GM18502 (cell line): ENCODE results near the gene MAGEB17.
"Not testable (repeated sequence)": the region's sequence is repeated elsewhere in the genome, so short reads cannot be mapped to it uniquely, and the experiment has no call there.

Experiments
- ATAC-seq: cut with Tn5 transposase; IDR thresholded peaks from one replicate; pipeline ENCODE4 v1.9.1; 2021; ENCODE audit warnings: mild to moderate bottlenecking; ENCODE audit not compliant: unreplicated experiment, poor library complexity

MAGEB17 gene, protein sequence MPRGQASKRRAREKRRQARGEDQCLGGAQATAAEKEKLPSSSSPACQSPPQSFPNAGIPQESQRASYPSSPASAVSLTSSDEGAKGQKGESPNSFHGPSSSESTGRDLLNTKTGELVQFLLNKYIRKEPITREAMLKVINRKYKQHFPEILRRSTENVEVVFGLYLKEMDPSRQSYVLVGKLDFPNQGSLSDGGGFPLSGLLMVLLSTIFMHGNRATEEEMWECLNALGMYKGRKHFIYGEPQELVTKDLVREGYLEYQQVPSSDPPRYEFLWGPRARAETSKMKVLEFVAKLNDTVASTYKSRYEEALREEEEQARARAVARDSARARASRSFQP

GRCh38 chrX:16167181-16167580 lies at the start of gene MAGEB17:
Gene MAGEB17 (plus strand): TSS chrX:16167481. CDS start chrX:16170383, 2,902 bp downstream.
- no peak for ATAC-seq

GRCh38 chrX:16119353-16120220 lies 47.7 kb upstream of the MAGEB17 start:
- ATAC-seq: peak; percentile 87

- no peak for ATAC-seq
These were observed 46.9 kb upstream of the MAGEB17 start for GRCh38 chrX:16120431-16120830.

GRCh38 chrX:16123222-16123786 lies 44.0 kb upstream of the MAGEB17 start, which contains the start of gene GRPR:
Gene GRPR (plus strand): TSS chrX:16123565. CDS start chrX:16123954, 389 bp downstream.
- ATAC-seq: peak; percentile 64

GRCh38 chrX:16124201-16124600 lies 43.1 kb upstream of the MAGEB17 start:
- no peak for ATAC-seq

GRCh38 chrX:16125520-16126149 lies 41.6 kb upstream of the MAGEB17 start:
- ATAC-seq: no peak

GRCh38 chrX:16130707-16131106 lies 36.6 kb upstream of the MAGEB17 start:
- ATAC-seq: no peak

DNA sequence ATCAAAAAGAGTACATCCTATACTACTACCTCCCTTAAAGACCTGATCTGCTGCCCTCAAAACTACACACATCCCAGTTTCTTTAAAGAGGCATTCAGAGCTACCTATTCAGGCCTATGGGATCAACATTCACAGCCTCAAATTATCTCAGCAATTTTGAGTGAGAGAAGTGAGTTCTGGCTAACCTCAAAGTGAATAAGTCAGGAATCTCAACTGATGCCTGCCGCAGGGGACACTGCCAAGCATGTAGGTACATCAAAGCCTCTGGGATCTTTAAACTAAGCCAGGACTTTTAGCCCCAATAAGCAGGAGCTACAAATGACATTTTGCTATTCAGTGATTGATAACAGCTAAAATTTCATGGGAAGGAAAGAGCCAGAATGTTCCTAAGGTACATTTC lies 32.3 kb upstream of the MAGEB17 start:
- ATAC-seq: no peak

- no peak for ATAC-seq
These were observed 31.2 kb upstream of the MAGEB17 start for GRCh38 chrX:16136080-16136479.

GRCh38 chrX:16137416-16138107 lies 29.7 kb upstream of the MAGEB17 start:
- peak; percentile 79 for ATAC-seq

DNA sequence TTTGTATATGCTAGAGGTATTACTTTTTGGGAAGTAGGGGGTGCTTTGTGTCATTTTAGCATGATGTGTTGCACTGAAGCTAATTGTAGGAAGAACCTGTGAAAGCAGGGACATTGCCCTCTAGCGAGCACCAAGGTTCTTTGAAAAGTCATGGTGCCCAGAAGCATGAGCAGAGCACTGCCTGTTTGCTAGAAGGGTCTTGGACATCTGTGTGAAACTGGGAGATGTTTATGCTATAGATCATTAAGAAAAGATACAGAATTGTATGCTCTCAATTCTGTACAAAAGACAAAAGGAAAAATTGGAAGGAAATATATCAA lies 29.2 kb upstream of the MAGEB17 start:
- peak; percentile 51 for ATAC-seq

DNA sequence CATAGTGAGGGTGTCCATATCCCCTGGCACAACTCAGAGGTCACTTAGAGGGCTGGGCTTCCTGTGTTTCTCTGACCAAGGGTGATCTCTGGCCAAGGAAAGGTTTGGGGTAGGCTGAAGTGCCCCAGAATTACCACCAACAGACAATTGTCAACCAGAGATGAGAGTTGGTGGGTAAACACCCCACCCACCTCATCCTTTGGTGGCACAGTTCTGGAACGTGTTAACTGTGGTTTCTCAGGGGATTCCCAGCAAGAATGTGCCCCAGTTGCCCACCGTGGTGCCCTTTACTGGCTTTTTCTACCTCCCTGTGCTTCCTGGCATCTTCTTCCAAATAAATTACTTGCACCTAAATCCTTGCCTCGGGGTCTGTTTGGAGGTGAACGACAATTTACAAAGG lies 26.8 kb upstream of the MAGEB17 start:
- no peak for ATAC-seq

- ATAC-seq: no peak
These were observed 26.3 kb upstream of the MAGEB17 start for GRCh38 chrX:16140983-16141382.

DNA sequence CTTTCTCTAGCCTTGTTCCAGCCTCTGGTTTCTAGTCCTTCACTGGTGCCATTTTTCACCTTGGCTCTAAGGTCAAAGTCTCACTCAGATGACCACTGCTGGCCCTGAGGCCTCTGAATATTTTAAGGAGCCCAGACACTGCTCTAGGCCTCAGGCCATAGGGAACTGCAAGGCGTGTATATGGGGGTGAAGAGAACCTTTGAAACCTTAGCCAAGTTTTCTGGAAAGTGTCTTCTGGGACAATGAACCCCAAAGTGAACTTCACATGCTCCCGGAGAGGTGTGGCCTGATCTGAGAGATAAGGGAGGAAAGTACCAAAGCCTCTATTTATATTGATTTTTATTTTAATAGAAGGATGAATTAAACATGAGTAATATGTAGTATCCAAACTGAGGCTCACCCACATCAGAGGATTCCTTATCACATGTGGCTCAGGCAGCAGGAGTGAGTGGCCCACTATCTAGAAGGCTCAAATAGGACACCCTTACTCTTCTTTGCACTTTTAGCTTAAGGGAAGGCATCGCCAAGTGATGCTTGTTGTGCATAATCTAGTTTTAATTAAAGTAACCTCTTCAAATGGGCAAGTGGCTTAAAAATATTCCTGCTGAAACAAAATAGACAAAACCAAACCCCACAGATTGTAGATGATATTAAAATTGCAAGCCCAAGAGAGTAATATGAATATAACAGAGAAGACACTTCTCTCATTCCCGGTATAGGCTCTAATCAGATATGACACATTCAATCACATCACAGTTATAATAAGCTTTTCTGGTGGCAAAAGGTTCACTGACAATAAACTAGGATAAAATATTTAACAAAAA lies 25.6 kb upstream of the MAGEB17 start:
- no peak for ATAC-seq

- no peak for ATAC-seq
These were observed 25.1 kb upstream of the MAGEB17 start for GRCh38 chrX:16142246-16142558.

DNA sequence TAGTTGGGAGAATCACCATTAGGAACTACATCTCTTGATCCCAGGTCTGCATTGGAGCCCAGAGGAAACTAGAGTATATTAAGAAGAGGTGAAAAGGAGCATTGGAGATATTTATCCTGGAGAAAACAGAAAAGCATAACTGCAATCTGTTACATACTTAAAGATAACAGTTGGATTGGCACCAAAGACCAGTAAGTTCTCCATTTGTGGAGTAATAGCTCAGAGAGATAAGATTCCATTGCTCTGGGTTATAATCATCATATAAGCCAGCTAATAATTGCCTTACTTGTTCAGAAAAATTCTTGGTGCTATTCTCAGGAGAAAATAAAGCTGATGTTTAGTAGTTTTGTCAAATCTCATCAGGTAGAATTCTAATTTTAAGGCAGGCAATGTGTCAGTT lies 23.3 kb upstream of the MAGEB17 start:
- no peak for ATAC-seq

DNA sequence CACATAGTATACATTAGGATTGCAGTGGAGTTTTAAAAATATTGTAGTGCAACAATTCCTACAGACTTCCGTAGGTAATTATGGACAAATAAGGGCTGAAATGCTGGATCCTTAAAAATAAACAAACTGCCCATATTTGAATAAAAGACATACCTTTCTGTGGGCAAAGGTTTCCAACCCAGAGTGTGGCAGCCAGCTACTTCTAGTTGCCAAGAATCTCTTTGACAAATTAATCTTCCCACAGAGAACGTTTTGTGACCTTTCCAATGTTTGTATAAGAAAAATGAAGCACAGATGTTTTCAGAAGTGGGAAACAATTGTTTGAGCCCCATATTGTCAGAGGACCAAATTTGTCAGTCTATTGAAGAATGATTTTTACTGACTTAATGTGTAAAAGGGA lies 22.9 kb upstream of the MAGEB17 start:
- ATAC-seq: no peak

GRCh38 chrX:16145093-16145492 lies 22.2 kb upstream of the MAGEB17 start:
- ATAC-seq: not testable (repeated sequence)

- ATAC-seq: no peak
These were observed 21.6 kb upstream of the MAGEB17 start for GRCh38 chrX:16145656-16146055.
